C1 segment of cervical spinal cord (tissue), 14 donors: ENCODE measurements around the gene STYK1.
"Not testable (repeated sequence)": the region's sequence is repeated elsewhere in the genome, so short reads cannot be mapped to it uniquely, and the experiment has no call there.

Experiments used
- DNase-seq, 14 donors: peaks; one replicate each; lab custom pipeline; 2025; lab: John Stamatoyannopoulos, UW

STYK1 gene

DNA sequence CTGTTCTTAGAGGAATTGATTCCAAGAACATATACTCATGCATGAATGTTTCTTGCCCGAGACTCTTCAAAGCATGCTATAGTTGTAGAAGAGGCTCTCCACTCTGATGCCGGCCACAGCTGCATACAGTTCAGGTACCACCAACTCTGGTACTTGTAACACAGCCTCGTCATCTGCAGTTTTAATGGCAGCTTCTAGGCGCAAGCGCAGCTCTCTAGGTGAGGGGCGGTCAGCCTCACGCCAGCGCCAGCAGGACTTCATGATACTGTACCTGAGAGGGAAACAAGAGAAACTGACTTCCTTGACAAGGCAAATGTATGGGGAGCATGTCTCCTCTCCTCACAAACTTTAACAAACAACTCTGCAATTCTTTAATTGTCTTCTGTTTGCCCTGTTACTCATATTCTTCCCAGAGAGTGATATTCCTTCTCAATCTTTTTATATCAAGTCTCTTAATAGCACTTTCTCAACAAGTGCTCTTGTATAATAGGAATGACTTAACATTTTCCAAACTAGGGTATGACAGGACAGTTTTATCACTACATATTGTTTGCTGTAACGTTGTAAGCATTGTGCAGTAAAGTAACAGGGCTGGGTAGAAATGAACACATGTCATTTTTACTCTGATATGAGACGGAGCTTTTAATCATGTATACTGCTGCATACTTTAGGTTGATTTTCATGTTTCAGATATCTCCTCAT lies 53.6 kb downstream of the STYK1 start:
- DNase-seq, result no peak

DNA sequence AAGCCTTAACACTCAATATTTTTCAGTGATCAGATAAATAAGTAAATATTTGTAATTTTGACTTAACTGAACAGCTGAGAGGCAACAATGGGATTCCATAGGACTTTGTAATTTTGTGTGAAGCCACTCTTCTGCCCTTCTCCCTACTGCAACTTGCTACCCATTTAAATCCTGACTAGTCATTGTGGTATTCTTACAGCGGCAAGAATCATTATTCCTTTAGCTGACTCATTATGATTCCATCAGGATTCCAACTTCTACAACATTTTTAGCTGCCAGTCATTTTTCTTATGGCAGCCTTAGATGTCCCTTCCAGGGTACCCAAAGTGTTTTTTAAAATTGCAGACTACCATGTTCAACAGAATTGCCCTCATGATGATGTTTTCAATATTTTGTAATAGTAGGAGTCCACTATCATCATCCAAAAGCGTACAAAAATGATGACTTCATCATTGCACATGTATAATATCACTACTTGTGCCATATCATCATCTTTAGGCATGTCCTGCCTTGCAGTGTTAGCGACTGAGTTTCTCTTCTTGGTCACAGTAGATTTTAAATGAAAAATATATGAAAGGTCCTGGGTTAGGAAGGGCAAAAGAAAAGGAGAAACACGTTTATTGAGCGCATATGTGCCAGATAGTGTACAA lies 55.4 kb downstream of the STYK1 start:
- DNase-seq, result no peak

DNA sequence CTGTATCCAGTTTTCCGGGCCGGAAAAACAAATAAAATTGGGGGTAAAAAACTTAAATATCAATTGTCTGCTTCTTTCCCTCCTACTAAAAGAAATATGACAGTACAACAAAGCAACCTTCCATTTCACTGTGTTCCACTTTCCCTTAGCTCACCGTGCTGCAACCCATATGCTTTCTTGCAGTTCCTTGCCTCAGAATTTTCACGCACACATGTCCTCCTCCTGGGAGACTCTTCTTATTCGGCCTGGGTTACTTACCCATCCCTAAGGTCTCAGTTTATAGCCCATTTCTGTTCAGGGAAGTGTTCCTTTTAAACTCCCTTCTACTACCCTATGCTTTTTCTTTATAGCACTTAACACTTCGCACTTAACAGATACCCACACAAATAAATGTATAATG lies 56.0 kb downstream of the STYK1 start:
- no peak for DNase-seq

DNA sequence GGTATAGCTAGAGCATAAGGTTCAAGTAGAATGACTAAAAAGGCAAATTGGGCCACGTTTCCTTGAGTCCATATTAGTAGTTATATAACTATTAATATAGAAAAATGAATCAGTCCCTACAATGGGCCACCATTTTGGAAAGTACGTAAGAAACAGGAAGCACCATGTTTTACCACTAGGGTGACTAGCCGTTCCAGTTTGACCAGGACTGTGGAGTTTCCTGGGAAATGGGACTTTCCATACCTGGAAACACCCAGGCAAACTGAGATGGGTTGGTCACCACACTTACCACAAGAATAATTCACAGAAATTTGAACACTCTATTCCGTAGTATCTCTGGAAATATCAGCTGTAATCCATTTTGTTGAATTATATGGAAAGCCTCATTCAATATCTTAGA lies 58.3 kb downstream of the STYK1 start:
- DNase-seq, result no peak

DNA sequence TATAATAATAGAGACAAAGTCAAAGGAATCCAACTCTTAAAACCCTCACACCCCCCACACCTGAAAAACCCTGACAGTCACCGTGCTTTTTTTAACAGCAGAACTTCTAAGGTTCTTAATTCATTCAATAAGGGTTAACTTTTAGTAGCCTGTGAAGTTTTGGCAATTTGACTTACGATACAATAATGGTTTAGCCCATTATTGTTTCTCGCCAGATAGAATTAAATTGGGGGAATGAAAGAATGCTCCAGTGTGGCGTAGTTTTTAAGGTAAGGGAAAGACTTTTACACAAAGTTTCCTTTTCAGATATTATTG lies 59.8 kb downstream of the STYK1 start:
- no peak for DNase-seq

DNA sequence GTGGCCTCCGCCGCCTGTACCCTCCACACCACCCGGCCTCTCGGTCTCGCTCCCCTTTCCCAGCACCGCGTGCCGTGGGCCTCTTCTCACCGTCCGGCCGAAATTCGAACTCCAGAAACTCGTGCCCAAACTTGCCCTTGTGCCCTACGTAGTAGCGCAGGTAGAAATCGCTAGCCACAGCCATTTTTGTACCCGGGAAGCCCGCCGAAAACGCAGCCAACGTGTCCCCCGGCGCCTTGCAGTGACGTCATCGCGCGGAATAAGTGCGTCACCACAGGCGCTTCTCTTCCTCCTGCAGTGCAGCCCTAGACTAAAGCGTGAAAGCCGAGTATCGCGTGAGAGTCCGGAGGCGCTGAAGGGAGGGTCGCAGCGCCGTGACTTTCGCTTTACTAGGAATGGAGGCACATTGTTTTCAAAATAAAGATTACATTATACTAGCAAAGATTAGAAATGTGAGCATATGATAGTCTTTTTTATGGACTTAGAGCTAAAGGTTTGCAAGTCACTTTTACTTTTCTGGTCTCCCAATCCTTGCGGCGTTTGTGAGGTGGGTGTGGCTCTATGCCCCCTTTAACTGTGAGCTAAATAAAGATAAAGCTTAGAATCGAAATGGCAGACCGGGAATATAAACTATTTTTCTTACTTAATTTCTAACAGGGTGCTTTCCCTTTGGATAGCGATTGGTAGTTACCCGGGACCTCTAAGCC lies 60.4 kb downstream of the STYK1 start, which contains the start of gene MAGOHB:
MAGOHB (minus strand) TSS at position 261 of the 707 bp plus-strand sequence; CDS start at position 184, 77 bp downstream.
- DNase-seq, result peak; percentile 44 to 92 (median 86)

DNA sequence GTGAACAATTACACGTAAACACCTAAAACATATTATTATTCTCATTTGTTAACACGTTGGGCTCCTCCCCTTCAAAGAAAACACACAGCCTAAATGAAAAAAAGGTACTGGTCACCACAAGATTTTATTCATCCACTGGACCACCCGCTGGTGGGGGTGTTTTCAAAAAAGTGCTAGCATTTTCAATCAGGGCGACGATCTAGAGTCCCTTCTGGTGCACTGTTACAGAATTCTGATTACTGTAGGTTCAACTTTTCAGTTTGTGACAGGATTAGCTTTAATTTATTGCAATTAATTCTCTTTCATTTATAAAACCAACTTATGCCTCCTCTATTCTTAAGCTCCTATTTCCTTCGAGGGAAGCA lies 60.9 kb downstream of the STYK1 start:
- DNase-seq, result peak in 3 of 14 donors; percentile 16 to 49 (median 27)

DNA sequence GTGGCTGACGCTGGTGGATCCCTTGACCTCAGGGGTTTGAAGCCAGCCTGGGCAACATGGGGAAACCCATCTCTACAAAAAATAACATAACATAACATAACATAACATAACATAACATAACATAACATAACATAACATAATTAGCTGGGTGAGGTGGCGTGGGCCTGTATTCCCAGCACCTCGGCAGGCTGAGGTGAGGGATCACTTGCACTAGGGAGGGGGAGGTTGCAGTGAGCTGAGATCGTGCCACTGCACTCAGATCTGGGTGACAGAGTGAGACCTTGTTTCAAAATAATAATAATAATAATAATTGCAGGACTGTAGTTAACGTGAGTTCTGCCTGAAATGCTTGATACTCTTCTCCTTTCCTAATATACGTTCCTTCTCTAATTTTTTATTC lies 61.7 kb downstream of the STYK1 start:
- no peak for DNase-seq

DNA sequence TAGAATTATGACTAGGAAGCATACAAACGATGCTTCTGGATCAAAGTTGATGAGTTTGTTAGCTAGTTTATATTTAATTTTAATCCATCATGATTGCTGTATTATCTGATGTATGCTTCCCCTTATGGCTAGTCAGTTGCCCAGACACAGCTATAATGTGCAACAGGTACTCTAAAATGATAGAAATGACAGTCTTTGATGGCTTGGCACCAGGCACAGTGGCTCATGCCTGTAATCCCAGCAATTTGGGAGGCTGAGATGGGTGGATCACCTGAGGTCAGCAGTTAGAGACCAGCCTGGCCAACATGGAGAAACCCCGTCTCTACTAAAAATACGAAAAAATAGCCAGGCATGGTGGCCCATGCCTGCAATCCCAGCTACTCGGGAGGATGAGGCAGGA lies 62.6 kb downstream of the STYK1 start:
- DNase-seq, result not testable (repeated sequence)

DNA sequence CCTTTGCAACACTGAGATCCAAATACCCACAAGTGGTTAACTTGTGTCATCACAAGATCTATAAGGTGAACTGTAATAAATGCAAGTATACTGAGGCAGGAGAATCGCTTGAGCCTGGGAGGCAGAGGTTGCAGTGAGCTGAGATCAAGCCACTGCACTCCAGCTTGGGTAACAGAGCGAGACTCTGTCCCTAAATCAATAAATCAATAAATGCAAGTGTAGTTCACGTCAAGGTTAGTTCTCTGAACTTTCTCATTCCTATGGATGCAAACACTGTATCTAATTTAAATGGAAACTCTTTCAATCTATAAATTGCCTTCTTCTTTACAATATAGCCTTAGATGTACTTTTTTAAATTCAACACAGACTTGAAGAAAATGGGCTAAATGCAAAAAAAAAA lies 63.7 kb downstream of the STYK1 start:
- no peak for DNase-seq

DNA sequence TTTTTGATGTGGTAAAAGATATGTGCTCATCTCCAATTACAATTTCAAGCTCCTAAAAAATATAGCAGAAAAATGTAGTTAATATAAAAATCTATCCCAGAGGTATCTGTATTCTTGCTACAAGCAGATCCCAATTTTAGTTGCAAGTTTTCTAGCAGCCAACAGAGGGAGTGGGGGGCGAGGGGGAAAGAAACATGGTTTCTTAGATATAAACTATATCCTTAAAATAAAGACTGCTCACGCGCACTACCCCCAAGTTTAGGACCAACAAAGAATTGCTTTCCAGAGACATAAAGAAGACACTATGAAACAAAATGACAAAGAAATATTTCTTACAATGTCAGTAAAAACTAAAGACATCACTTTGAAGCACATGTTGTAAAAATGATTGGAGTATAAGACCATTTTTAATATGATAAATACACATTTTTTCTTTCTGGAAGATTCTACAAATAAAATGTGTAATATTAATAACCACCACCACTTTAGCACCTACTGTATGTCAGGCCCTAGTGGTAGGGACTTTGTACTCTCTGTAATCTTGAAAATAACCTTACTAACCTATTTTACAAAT lies 65.9 kb downstream of the STYK1 start:
- DNase-seq, result no peak

DNA sequence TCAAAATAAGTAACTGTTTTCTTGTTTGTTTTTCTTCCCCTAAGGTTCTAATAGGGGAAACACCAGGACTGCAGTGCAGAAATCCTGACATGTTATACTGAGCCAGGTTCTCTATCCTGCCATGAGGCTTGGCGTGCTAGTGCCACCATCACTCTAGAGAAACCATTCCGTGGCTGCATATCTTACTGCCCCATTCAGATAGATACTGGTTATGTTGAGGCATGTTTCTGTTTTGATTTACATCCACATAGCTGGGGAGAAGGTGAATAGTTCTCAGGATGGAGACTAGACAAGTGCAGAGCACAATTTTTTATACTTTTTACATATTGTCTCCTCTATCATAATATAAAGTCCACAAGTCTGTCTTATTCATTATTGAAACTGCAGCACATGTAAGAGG lies 72.0 kb downstream of the STYK1 start:
- no peak for DNase-seq

DNA sequence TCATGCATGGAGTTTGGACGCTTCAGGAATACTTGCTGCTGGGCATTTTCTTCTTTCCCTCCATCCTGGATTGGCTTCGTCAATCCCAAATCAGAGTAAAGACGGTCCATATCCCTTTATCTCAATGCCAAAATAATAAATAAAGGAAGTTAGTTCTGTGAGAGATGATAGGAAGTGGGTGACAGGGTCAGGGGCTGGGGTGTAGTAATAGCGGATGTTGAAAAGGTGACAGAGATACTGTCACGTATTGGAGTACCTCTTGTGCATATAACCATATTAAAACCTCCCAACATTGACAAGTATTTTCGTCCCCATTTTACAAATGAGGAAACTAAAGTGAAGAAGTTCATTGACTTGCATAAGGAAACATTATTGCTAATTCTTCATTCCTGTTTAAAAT lies 72.9 kb downstream of the STYK1 start:
- no peak for DNase-seq

DNA sequence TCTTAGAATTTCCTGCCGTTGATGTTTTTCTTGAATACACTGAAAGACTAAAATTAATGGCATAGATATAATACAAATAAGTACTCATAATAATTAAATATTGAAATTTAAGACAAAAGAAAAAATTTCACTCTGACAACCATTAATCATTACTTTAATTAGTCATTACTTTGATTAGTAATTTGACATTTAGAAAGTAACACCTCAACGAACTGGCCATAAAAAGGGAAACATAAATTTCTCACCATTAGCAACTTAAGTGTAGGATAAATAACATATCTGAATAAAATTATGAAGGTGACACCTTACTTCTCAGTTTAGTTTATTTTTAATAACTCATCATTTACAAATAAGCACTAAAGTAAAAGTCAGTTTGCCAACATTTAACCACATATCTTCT lies 78.0 kb downstream of the STYK1 start:
- DNase-seq, result no peak

DNA sequence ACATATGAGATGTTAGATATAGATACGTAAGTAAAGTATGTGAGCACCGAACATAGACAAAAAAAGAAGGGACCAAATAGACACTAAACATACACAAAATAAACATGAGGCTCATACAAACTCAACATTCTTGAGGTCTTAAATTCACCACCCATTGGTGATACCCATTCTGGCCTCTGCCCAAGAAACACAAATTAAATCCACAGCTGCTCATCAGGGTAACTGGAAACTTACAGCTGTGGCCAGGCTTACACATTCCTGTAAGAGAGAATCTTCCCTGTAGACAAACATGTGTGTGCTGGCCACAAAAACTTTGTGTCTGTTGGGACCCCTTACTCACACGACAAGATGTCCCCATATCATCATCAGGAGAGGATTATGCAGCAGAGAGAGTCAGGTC lies 82.9 kb downstream of the STYK1 start:
- no peak for DNase-seq

DNA sequence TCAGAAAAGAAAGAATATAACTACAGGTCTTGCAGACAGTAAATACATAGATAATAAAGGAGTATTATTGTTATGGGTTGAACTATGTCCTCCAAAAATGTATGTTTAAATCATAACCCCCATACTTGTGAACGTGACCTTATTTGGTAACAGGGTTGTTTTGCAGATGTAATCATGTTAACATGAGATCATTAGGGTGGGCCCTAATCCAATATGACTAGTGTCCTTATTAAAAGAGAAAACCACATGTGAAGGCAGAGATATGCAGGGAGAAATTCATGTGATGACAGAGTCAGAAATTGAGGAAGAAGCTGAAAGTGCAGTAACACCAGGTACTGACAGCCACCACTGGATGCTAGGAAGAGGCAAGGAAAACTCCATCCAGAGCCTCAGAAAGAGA lies 89.4 kb downstream of the STYK1 start:
- no peak for DNase-seq

DNA sequence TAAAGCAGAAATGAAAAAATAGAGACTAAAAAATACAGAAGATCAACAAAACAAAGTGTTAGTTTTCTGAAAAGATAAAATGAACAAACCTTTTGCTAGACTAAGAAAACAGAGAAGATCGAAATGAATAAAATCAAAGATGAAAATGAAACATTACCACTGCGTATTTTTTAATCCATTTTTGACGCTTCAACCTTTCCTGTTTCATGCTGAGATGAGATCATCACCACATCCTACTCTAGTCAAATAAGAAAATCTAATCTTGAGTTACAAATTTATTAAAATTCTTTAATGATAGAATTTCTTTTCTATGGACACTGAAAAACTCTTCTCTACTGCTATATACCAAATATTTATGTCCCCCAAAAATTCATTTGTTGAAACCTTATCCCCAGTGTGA lies 91.1 kb downstream of the STYK1 start:
- no peak for DNase-seq

DNA sequence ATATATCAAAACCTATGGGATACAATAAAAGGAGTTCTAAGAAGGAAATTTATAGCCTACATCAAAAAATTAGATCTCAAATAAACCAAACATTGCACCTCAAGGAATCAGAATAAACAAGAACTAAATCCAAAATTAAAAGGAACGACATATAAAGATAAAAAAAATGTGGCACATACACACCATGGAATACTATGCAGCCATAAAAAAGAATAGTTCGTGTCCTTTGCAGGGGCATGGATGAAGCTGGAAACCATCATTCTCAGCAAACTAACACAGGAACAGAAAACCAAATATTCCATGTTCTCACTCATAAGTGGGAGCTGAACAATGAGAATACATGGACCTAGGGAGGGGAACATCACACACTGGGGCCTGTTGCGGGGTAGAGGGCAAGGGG lies 91.7 kb downstream of the STYK1 start:
- DNase-seq, result not testable (repeated sequence)

DNA sequence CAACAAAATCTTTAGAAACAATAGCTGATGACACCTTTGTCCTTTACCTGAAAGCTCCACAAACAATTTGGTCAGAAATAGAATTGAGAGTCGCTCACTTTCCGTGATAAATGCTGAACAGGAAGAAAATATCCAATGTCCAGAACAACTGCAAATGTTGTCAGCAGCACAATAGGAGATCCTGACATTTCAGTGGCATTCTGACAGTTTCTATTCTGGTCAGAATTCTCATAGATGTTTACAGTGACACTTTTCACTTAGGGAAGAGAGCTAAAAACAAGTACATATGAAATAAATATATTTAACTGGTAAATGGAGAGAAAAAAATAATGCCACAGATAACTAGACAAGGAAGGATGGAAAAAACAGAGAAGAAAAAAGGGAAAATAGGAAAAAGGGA lies 99.5 kb downstream of the STYK1 start:
- no peak for DNase-seq

DNA sequence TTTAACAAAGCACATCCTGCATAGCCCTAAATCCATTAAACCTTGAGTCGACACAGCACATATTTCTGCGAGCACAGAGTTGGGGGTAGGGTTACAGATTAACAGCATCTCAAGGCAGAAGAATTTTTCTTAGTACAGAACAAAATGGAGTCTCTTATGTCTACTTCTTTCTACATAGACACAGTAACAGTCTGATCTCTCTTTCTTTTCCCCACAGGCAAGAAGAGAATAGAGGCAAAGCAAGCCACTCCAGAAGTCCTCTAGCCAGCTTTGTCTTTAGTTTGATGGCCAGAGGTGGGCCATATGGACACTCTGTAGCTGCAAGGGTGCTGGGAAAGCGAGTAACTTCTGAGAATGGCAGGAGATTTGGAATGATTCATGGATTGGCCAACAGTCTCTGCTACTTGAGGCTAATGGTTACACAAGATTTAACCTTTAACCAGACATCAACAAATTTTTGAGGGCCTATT lies 101.8 kb downstream of the STYK1 start:
- DNase-seq, result not testable (repeated sequence)

DNA sequence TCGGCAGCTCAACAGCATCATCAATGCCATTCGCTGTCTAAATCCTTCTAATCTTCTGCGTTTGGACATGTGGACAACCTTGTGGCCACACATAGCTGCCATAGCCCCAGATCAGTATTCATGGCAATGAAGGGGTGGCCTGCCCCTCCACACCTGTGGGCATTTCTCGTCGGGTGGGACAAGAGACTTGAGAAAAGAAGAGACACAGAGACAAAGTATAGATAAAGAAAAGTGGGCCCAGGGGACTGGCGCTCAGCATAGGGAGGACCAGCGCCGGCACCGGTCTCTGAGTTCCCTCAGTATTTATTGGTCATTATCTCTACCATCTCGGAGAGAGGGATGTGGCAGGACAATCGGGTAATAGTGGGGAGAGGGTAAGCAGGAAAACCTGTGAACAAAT lies 102.7 kb downstream of the STYK1 start:
- no peak for DNase-seq
